ENCODE data around the gene FCRL4. TPM values are rescaled to one million over a fixed set of nuclear protein-coding genes. Genes with fewer than 3 reads are reported as not detected.

The FCRL4 gene
- total and polyA plus RNA-seq, 2 of the 13 experiments (the other 11 are each of a cell fraction or from before 2014, with no cell fraction given) = not detected

GRCh38 chr1:157600236-157600635 is 2.4 kb upstream of the FCRL4 start:
- Histone ChIP-seq H3K4me1 (ENCODE audit: insufficient read depth, low read length) (no peaks in the 10 kb centered on the region), H2AFZ (ENCODE audit: low read length) (no peak overlapping the region), H3K27me3 (ENCODE audit: control insufficient read depth in 1 of 2, insufficient read depth in 2 of 2, low read length in 2 of 2) (no peaks in the 10 kb centered on the region; a peak in 1 of 5 replicates), H3K9me3 (ENCODE audit: low read length) (no peaks in the 10 kb centered on the region), H3K4me2 (ENCODE audit: low read depth, low read length) (no peak overlapping the region), H4K20me1 (ENCODE audit: insufficient read depth, low read length) (no peaks in the 10 kb centered on the region), H3K36me3 (replicated peaks in 1 of 2; ENCODE audit: control insufficient read depth in 1 of 2, insufficient read depth in 2 of 2, low read length in 2 of 2) (no peaks in the 10 kb centered on the region), H3K4me3 (replicated peaks in 1 of 3; ENCODE audit: insufficient read depth in 1 of 3, low read depth in 2 of 3, low read length in 3 of 3) (no peak overlapping the region), H3K79me2 (ENCODE audit: insufficient read depth, low read length) (no peaks in the 10 kb centered on the region), H3K27ac (ENCODE audit: extremely low read length, insufficient read depth, low read length) (no peak overlapping the region), H3K9ac (ENCODE audit: insufficient read depth, low read depth, low read length) (no peak overlapping the region)
- intact Hi-C loops (cut with micrococcal nuclease; ENCODE audit: unreplicated experiment) = no loop called here
- no TSS peak for BruUV-seq (replicated peaks)
- no peak for ATAC-seq
- no peak for FAIRE-seq
- WGBS (ENCODE audit: low lambda C conversion rate) = 87% methylated on average over 1 of the region's 1 CpG
- DNase-seq (ENCODE audit: low spot score) = no peak
- ChIA-PET CTCF (ENCODE audit: low intra/inter-chr PET ratio, low total read pairs) (no interaction called here), POLR2A (no interaction called here)
- in situ Hi-C loops (cut with HindIII; ENCODE audit: extremely low pct_ligation_motif_present, low pct_unique_long_range_greater_than_20kb) = no loop called here
- TF ChIP-seq MTA3 (CRISPR knock-in tag; IDR thresholded peaks at IDR 0.05) (no peak), ZNF484 (CRISPR knock-in tag; IDR thresholded peaks at IDR 0.05; ENCODE audit: borderline replicate concordance, low read depth) (no peak), NR1H2 (CRISPR knock-in tag; IDR thresholded peaks at IDR 0.05; ENCODE audit: borderline replicate concordance, low read depth) (no peak), ZNF276 (CRISPR knock-in tag; IDR thresholded peaks at IDR 0.05; ENCODE audit: low read depth) (no peak), STAT5B (CRISPR knock-in tag; IDR thresholded peaks at IDR 0.05) (no peak), ZNF260 (CRISPR knock-in tag; IDR thresholded peaks at IDR 0.05; ENCODE audit: borderline replicate concordance, low read depth) (no peak), FOXO1 (CRISPR knock-in tag; IDR thresholded peaks at IDR 0.05) (no peak), AFF4 (CRISPR knock-in tag; IDR thresholded peaks at IDR 0.05) (no peak), KDM5B (CRISPR knock-in tag; IDR thresholded peaks at IDR 0.05; ENCODE audit: borderline replicate concordance) (no peak), ZFP36L2 (CRISPR knock-in tag; IDR thresholded peaks at IDR 0.05) (no peak), ZNF644 (CRISPR knock-in tag; IDR thresholded peaks at IDR 0.05; ENCODE audit: low read depth) (no peak), RFX3 (CRISPR knock-in tag; IDR thresholded peaks at IDR 0.05) (no peak)
